GM20431 (cell line): Measurements from ENCODE around the gene AFAP1L2.

Source experiments
- in situ Hi-C: fragments of 300-500 bp; cut with MseI, MboI; formaldehyde crosslinking; loops from one replicate; pipeline ENCODE4 v1.15.0; 2020; ENCODE audit warnings: low sequenced_read_pairs; ENCODE audit not compliant: unreplicated experiment

AFAP1L2 gene

DNA sequence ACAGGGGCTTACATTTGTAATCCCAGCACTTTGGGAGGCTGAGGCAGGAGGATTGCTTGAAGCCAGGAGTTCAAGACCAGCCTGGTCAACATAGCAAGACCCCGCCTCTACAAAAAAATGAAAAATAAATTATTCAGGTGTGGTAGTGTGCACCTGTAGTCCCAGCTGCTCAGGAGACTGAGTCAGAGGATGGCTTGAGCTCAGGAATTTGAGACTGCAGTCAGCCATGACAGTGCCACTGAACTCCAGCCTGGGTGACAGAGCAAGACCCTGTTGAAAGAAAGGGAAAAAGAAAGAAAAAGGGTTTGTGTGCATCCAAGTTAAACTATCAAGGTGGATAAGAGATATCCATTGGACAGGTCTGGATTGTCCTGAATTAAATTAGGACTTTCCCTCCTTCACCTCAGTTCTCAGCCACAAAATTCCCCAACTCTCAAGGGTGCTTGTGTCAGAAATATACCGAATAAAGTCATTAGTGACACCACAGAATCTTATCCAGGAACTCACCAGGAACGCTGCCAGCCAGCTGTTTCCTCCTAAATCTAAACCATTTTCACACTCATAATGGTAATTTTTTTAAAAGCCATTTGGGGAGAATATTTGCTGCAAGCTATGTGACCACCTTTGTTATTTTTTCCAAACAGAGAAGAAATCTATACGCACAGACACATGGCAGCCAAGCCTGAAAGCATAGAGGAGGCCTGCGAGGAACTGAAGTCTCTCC lies 12.0 kb downstream of the AFAP1L2 start:
- in situ Hi-C loops, result no loop called here

DNA sequence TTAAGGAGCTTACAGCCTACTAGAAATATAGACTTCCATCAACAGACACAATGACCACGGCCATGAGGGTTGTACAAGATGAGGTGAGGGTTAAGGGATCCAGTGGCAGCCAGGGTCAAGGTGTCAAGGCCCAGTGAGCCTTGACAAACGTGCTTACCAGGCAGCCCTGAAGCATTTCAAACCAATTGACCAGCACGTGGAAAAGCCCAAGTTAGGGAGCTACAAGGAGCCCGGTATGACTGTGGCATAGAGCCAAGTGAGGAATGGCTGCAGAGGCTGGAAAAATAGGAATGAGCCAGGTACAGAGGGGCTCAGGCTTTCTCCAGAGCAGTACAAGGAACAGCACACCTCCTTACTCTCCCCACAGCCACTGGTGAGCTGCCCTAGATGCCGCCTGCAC lies 12.7 kb downstream of the AFAP1L2 start:
- in situ Hi-C loops, result no loop called here

DNA sequence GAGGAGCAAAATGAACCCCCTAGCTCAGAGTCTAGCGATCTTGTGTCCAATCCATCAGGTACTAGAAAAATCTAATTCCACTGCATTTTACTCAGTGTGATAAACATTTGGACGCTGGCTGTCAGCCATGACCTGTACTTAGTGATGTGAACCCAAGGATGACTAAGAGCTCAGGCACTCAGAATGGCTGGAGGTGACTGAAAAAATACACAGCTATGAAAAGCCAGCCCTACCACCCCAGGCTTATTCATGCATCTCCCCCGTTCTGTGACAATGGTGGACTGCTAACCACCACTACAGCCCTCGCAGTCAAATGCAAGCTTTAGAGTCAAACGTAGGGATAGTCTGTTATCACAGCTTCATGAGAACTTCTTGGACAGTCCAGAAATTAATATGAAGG lies 14.9 kb downstream of the AFAP1L2 start:
- in situ Hi-C loops, result no loop called here

DNA sequence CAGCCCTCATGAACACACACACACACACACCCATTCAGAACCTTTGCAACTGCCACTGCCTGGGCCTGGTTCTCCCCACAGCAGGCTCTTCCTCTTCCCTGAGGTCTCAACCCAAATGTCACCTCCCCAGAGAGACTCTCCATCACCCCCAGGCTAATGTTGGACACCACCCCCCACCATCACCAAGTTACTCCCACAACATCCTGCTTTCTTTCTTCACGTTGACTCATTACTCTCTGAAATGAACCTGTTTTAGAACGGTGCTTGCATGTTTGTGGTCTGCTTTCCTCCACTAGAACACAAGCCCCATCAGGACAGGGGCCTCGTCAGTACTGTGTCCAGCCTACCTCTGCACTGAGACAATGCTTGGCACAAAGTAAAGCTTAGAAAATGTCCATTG lies 16.0 kb downstream of the AFAP1L2 start:
- in situ Hi-C loops, result no loop called here

DNA sequence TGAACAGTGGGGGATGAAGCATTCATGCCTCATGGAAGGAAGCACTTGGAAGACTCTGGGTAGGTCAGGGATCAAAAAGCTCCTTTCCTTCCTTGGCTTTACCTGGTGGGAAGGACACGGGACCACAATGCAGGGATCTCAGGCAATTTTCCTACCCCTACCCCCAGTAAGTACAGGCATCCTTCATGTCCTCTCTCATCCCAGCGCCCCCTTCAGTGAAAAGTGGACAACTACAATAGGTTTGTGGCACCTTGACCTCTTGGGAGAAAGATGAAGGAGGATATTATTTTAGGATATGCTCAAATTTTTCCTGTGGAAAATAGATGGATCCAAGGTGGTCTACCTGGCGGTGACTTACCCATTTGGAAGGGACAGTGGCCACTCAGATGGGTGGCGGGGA lies 16.5 kb downstream of the AFAP1L2 start:
- in situ Hi-C loops, result no loop called here

DNA sequence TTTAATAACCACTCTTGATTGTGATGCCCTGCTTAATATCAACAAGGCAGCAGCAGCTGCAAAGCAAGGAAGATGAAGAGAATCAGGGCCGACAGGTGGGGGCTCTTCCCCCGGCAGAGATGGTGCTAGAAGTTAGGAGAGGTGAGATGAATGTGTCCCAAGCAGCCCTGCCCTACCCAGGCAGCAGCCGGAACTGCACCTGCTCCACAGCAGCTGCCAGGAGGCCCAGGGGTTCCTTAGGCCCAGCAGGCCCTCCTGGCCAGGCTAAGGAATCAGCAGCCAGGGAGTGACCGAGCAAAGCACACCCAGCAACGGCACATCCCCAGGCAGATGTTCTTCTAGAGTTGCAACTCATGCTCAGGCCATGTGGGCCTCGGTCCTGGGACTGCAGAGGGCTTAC lies 17.9 kb downstream of the AFAP1L2 start:
- in situ Hi-C loops, result no loop called here

DNA sequence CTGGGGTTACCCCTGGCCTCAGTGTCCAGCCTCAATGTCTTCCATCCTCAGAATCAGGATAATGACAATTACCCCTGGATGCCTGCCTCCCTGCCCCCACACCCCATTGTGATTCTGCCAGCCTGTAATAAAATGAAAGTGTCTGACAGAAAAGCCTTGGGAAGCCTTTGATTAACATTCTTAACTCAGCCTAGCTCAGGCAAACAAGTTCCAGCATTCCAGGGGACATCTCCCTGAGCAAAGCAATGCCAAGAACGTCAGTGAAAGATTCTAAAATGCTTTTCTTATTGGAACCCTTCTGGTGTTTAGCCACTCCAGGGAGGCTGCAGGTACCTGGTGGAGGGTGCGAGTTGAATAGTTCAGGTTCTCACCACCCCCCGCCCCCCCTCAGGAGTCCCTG lies 18.7 kb downstream of the AFAP1L2 start:
- in situ Hi-C loops, result no loop called here

DNA sequence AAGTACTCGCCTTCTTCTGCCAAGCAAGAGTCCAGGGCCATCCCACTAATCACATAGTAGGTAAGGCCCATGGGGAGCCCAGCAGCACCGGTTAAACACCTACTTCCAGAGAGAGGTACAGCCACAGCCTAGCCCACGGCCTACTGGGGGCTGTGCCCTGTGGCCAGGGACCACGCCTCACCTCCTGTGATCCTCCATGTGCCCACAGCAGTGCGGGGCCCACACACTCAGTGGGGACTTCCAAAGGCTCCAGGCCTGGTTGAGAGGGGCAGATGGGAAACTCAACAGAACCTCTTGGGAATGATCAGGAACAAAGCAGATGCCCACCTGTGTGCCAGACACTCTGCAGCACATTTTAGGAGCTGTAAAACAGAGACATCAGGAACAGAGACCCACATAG lies 19.7 kb downstream of the AFAP1L2 start:
- in situ Hi-C loops, result no loop called here

DNA sequence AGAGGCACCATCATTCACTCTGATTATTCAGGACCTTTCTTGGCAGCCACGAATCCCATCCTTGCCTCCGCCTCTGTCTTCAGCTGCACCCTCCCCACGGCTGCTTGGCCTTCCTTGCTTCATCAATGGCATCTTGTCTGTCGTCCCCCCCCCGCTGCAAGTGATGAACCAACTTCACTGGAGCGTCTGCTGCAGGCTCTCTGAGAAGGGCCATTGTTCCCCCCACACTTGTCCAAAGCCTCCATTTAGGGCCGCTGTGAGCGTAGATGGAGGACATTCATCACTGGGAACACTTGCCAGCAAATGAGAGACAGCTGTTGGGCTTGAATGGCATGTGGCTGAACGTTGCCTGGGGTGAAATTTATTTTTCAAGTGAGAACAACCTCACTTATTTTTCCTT lies 20.1 kb downstream of the AFAP1L2 start:
- in situ Hi-C loops, result no loop called here

DNA sequence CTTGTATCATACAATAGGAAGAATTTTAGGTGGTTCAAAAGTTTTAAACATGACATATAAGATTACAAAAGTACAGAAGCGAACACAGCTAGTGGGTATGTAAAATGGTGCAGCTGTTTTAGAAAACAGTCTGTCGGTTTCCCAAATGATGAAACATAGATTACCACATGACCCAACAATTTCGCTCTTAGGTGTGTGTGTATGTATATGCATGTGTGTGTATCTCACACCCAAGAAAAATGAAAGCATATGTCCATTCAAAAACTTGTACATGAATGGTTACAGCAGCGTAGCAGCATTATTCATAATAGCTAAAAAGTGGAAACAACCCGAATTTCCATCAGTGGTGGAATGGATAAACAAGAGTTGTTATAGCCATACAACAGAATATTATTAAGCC lies 23.5 kb downstream of the AFAP1L2 start:
- in situ Hi-C loops, result no loop called here

DNA sequence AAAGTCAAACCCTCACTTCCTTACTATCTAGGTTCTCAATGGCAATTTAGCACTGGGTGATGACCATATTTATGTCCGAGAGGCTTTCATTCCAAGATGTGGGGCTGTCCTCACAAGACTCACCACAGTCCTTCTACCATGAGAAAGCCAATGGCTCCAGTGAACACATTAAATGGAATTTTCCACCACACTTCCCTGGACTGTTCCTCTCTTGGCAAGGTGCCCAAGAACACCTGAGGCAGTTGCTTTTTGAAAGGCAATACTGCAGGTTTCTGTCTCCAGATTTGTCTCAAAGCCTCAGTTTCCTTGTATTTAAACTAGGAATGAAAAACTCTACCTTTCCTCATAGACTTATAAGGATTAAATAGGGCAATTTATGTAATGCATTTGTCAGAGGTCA lies 24.2 kb downstream of the AFAP1L2 start:
- in situ Hi-C loops, result no loop called here

DNA sequence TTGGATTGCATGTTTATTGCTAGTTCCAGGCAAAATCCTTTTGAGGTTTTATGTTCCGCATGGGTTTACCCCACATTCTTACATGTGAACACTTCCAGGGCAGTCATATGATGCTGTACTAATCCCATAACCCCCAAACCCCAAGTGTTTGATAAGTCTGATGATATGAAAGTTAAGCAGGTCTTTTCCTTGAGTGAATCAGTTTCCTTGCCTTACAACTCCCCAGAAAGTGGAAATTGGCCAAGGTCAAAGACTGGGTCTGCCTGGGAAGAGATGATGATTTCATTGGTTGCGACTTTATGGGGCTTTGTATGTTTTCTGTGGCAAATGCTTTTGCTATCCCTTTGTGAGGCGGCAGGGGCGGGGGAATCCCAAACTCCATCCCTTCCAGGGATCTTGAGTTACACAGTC lies 24.7 kb downstream of the AFAP1L2 start:
- in situ Hi-C loops, result no loop called here

DNA sequence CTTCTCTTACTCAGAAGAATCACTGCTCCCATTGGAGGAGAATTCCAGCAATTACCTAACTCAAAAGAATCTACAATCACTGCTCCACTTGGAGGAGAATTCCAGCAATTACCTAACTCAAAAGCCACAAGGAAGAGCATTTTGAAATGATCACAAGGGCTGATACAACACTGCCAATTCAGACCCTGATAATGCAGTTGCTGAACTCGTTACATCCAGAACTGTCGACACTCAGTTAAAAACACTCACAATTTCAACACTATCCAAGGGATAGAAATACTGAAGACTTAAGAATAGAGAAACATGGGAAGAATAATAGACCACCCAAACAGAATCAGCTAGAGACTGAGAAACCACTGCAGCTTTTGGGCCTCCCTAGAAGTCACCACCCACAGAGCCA lies 27.8 kb downstream of the AFAP1L2 start:
- in situ Hi-C loops, result no loop called here

DNA sequence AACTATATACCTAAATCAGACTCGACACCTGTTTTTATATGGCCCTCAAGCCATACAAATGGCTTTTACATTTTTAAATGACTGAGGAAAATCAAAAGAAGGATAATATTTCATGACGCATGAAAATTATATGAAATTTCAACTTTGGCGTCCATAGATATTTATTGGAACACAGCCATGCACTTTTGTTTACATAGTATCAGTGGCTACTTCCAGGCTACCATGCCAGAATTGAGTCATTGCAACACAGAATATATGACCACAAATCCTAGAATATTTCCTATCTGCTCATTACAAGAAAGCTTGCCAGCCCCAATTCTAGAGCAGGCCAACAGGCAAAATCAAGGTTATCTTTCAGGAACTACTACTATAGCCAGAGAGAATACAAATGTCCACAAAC lies 29.3 kb downstream of the AFAP1L2 start:
- in situ Hi-C loops, result no loop called here

DNA sequence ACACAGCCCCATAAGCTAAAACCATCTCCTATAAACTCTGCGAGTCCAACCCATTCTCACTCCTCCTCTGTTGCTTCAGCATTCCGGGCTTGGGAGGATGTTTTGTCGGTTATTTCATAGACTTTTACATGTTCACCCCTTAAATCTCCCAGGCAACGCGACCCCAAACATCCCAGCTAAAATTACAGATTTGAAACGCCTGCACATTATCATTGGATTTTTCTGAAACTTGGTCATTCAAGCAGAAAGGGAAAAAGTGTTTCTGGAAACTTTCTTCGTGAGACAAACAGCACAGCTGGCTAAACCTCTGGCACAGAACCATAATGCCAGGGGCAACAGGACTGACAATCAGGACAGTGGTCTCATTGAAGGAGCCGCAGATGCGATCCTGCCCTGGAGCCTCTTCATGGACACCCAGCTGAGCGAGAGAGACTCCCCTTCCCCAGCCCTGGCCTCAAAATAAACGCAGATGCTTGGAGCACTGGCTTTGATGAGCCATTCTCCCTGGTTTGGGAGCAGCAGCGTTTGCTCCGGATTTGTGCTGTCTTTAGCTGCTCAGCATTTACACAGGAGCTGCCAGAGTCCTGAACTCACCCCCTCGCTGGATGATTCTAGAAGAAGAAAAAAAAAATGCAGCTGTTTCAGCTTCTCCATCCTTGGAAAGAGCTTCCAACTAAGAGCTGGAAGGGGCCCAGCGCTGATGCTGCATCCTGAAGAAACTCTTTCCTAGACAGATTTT lies 30.1 kb downstream of the AFAP1L2 start:
- in situ Hi-C loops, result no loop called here

DNA sequence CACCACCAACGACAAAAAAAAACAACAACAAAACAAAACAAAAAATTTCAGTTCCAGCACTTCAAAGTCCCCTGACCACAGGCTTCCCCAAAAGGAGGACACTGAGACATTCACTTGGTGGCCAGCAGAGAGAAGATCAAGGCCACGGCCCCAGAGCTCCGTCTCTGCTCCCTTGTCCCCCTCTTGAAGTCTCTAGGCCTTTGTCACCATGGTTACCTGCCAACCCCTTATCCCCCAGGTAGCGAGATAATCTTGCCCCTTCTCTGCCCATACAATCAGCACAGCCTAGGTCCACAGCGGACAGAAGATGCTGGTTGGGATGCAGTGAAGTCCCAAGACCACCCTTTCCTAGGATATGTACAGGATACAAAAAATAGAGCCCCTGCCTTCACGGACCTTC lies 30.7 kb downstream of the AFAP1L2 start:
- in situ Hi-C loops, result no loop called here

DNA sequence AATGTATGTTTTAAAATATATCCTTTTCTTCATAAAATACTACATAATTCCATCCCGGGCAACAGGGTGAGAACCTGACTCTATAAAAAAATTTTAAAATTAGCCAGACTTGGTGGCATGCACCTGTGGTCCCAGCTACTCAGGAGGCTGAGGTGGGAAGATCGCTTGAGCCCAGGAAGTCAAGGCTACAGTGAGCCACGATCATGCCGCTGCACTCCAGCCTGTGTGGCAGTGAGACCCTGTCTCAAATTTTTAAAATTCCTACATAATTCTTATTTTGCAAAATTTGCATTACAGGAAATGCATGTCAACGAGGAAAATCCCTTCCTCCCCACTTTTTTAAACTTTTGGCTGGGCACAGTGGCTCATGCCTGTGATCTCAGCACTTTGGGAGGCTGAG lies 31.3 kb downstream of the AFAP1L2 start:
- in situ Hi-C loops, result no loop called here

DNA sequence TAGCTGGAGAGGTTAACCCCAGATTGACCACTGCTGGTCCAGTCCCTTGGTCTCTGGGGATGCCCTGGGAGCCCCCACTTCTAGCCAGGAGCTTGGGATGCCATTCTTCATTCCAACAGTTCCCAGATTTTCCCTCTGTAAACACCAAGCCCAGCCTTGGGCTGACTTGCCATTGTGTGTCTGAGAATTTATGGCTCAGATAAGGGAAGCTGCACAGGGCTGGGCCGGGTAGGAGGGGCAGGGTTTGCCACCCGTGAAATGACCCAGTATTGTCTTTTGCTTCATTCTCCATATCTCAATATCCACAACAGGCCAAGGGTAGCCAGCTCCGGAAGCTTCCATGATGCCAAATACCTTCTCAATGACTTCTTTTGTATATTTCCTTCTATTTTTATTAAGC lies 32.1 kb downstream of the AFAP1L2 start:
- in situ Hi-C loops, result no loop called here

DNA sequence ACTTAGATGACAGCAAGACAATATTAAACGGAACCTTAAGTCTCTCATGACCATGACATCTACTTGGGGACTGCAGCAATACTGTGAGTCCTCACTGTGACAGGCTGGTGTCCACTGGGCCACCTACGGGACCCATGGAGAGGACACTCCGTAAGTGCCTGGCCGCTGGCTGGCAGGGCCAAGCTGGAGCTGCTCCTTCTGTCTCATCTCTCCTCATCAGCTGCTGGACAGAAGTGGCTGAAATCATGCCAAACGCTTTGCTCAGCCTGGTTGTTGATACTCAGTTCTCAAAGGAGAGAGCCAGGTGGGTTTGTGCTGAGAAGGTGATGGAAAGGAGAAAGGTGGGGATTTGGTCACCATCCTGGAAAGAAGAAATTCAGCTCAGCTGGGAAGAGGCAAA lies 33.3 kb downstream of the AFAP1L2 start:
- in situ Hi-C loops, result no loop called here

DNA sequence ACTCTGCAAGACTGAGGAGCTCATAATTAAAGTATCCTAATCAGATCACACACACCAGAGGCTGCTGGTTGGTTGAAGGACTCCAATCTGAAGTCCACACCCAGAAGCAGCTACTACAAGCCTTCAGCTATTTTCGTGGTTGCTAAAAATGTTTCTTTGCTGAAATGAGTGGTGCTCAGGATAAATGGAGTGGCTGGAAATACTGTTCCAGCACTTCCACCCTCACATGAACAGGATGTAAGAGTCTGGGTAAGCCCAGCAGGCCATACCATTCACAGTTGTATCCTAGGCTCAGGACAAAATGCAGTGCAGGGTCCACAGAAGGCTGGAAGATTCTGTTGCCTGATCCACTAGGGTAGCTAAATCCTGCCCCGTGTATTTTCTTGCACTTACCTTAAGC lies 34.1 kb downstream of the AFAP1L2 start:
- in situ Hi-C loops, result no loop called here

DNA sequence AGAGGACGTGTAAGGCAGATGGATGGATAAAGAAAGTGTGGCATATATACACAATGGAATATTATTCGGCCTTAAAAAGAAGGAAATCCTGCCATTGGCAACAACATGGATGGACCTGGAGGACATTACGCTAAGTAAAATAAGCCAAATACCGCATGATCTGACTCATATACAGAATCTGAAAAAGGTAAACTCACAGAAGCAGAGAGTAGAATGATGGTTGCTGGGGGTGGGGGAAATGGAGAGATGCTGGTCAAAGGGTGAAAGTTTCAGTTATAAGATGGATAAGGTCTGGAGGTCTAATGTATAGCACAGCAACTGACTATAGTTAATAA lies 36.3 kb downstream of the AFAP1L2 start:
- in situ Hi-C loops, result no loop called here
